Liver (tissue), 9 donors: Measurements from ENCODE around the gene C3orf52. TPM values are rescaled to one million over a fixed set of nuclear protein-coding genes. Genes with fewer than 3 reads are reported as not detected.

Experiments
- DNase-seq: peaks from one replicate; pipeline ENCODE4 v3.0.0-alpha.2; 2017; ENCODE audit warnings: low spot score
- H3K27ac ChIP-seq, 2 donors: one replicate each; pipeline ENCODE4 v1.7.0; 2013; ENCODE audit warnings: inconsistent platforms in 2 of 2, low read length in 2 of 2, control low read depth in 1 of 2, low read depth in 1 of 2, mild to moderate bottlenecking in 1 of 2
- H3K27me3 ChIP-seq, 4 donors: one replicate each; pipeline versions ENCODE4 v1.6.1 to v1.7.0; 2013; ENCODE audit warnings: low read length in 3 of 4, inconsistent platforms in 1 of 4, mild to moderate bottlenecking in 1 of 4, moderate library complexity in 1 of 4; ENCODE audit not compliant: control insufficient read depth in 4 of 4, insufficient read depth in 4 of 4
- H3K36me3 ChIP-seq, 4 donors: one replicate each; pipeline versions ENCODE4 v1.6.1 to v1.7.0; 2013; ENCODE audit warnings: low read length in 3 of 4, mild to moderate bottlenecking in 3 of 4, low read depth in 1 of 4, moderate library complexity in 1 of 4; ENCODE audit not compliant: control insufficient read depth in 4 of 4, insufficient read depth in 3 of 4
- H3K4me1 ChIP-seq, 4 donors: one replicate each; pipeline versions ENCODE4 v1.6.1 to v1.7.0; 2013; ENCODE audit warnings: low read length in 3 of 4, mild to moderate bottlenecking in 3 of 4, moderate library complexity in 1 of 4; ENCODE audit not compliant: control insufficient read depth in 4 of 4, insufficient read depth in 4 of 4
- H3K4me3 ChIP-seq, 3 donors: one replicate each; pipeline versions ENCODE4 v1.6.1 to v1.7.0; 2013; ENCODE audit warnings: low read length in 3 of 3, control low read depth in 1 of 3, low read depth in 1 of 3, mild to moderate bottlenecking in 1 of 3
- H3K9ac ChIP-seq, 2 donors: one replicate each; pipeline ENCODE4 v1.7.0; 2013; ENCODE audit warnings: low read length in 2 of 2, mild to moderate bottlenecking in 2 of 2, moderate library complexity in 2 of 2, control low read depth in 1 of 2, low read depth in 1 of 2
- H3K9me3 ChIP-seq, 4 donors: one replicate each; pipeline versions ENCODE4 v1.6.1 to v1.7.0; 2013; ENCODE audit warnings: low read length in 3 of 4; ENCODE audit not compliant: control insufficient read depth in 4 of 4
- CTCF ChIP-seq: fragments of 150-350 bp; IDR thresholded peaks from 2 replicates; pipeline ENCODE4 v1.5.1; 2017; ENCODE audit warnings: improper control_type of control experiment, low read depth, low read length; ENCODE audit not compliant: missing input control
- EGR1 ChIP-seq, 2 donors: IDR thresholded peaks; 2 replicates each; pipeline ENCODE4 v1.6.1; 2016 to 2018; ENCODE audit warnings: antibody characterized with exemption in 2 of 2, low read depth in 2 of 2
- FOXA1 ChIP-seq: IDR thresholded peaks from 2 replicates; pipeline ENCODE4 v1.6.1; 2016; ENCODE audit warnings: antibody characterized with exemption
- FOXA2 ChIP-seq: IDR thresholded peaks from 2 replicates; pipeline ENCODE4 v1.6.1; 2016; ENCODE audit warnings: antibody characterized with exemption
- JUND ChIP-seq, 2 donors: IDR thresholded peaks; 2 replicates each; pipeline ENCODE4 v1.6.1; 2016; ENCODE audit warnings: antibody characterized with exemption in 2 of 2
- NR2F2 ChIP-seq: IDR thresholded peaks from 2 replicates; pipeline ENCODE4 v1.6.1; 2016; ENCODE audit warnings: antibody characterized with exemption
- SP1 ChIP-seq: IDR thresholded peaks from 2 replicates; pipeline ENCODE4 v1.6.1; 2018; ENCODE audit warnings: antibody characterized with exemption, mild to moderate bottlenecking
- WGBS: extraction: QIAGEN DNeasy Blood & Tissue Kit; methylation state at CpG from one replicate; pipeline ENCODE4 v1.1.7; 2013; 5-methylcytosine and 5-hydroxymethylcytosine counted together
- polyA plus RNA-seq, 2 donors: library from polyadenylated mRNA; stranded (reverse) in 1 of 2; unstranded in 1 of 2; fragments of 200-250 nt in 1 of 2; fragments of >200 nt in 1 of 2; fragmentation: Nextera tagmentation in 1 of 2; extraction: Ambion mirVana in 1 of 2; gene quantifications; one replicate each; pipeline versions ENCODE4 v1.2.1 to v1.2.3, GENCODE V29; 2013 to 2015
- total RNA-seq, 2 donors: library from RNA; depleted of rRNA; stranded (reverse); fragments of >200 nt; gene quantifications; one replicate each; pipeline ENCODE4 v1.2.3, GENCODE V29; 2014
- TF ChIP-seq, protein P1 (sequence below): IDR thresholded peaks from 2 replicates; pipeline ENCODE4 v1.6.1; 2016; ENCODE audit warnings: antibody characterized with exemption
- TF ChIP-seq, protein P2 (sequence below): IDR thresholded peaks from 2 replicates; pipeline ENCODE4 v1.6.1; 2016; ENCODE audit warnings: antibody characterized with exemption, mild to moderate bottlenecking
- TF ChIP-seq, protein P3 (sequence below): IDR thresholded peaks from 2 replicates; pipeline ENCODE4 v1.6.1; 2016; ENCODE audit warnings: antibody characterized with exemption
- donor health status: healthy.
- donor health status: healthy.
- donor health status: healthy.
- donor health status: healthy.
- donor health status: healthy.

The C3orf52 gene
- total and polyA plus RNA-seq, 4 donors, result 0.10 to 1.8 (median 0.47) TPM; not detected in 1

DNA sequence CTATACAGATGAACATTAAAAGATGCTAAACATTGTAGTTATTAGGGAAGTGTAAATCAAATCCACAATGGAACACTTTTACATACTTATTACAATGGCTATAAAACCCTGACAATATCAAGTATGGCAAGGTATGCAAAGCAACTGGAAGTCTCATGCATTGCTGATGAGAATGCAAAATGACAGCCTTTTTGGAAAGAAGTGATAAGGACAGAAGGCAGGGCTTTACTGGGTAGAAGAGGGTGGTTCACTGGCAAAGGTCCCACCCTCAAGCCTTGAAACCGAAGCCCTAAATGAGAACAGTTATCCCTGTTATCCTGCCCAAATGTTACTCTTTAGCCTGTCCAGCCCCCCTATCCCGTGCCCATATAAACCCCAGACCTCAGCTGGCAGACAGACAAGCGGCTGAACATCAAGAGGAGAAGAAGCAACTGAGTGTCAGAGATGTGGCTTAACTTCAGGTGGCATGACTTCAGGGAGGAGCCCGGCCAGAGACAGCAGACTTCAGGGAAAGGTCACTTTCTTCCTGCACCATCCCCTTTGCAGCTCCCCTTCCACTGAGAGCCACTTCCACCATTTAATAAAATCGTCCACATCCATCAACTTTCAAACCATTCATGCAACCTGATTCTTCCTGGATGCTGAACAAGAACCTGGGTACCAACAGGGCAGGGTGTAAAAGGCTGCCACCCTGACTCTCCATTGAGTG, 47.6 kb downstream of the C3orf52 start:
- no peak overlapping the region for H3K4me3 ChIP-seq
- H3K27me3 ChIP-seq, result peaks cover 0 to 10% (median 2%) of the 10 kb centered on the region in 4 donors
- DNase-seq, result no peak
- H3K9me3 ChIP-seq, result no peaks in the 10 kb centered on the region
- TF ChIP-seq, protein P1, sequence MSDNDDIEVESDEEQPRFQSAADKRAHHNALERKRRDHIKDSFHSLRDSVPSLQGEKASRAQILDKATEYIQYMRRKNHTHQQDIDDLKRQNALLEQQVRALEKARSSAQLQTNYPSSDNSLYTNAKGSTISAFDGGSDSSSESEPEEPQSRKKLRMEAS, result no peak
- TF ChIP-seq EGR1 (IDR thresholded peaks at IDR 0.05; ENCODE audit: low read depth in 2 of 2), result no peak
- no peak overlapping the region for H3K9ac ChIP-seq
- H3K4me1 ChIP-seq, result no peaks in the 10 kb centered on the region
- WGBS, result 80% methylated on average over 5 of the region's 5 CpGs
- H3K36me3 ChIP-seq, result no peaks in the 10 kb centered on the region
- no peak overlapping the region for H3K27ac ChIP-seq

- H3K27ac ChIP-seq, result no peak overlapping the region
- TF ChIP-seq FOXA2 (no peak), NR2F2 (no peak), CTCF (no peak), JUND (IDR thresholded peaks at IDR 0.05) (no peak), FOXA1 (no peak), SP1 (no peak)
- TF ChIP-seq, protein P2, sequence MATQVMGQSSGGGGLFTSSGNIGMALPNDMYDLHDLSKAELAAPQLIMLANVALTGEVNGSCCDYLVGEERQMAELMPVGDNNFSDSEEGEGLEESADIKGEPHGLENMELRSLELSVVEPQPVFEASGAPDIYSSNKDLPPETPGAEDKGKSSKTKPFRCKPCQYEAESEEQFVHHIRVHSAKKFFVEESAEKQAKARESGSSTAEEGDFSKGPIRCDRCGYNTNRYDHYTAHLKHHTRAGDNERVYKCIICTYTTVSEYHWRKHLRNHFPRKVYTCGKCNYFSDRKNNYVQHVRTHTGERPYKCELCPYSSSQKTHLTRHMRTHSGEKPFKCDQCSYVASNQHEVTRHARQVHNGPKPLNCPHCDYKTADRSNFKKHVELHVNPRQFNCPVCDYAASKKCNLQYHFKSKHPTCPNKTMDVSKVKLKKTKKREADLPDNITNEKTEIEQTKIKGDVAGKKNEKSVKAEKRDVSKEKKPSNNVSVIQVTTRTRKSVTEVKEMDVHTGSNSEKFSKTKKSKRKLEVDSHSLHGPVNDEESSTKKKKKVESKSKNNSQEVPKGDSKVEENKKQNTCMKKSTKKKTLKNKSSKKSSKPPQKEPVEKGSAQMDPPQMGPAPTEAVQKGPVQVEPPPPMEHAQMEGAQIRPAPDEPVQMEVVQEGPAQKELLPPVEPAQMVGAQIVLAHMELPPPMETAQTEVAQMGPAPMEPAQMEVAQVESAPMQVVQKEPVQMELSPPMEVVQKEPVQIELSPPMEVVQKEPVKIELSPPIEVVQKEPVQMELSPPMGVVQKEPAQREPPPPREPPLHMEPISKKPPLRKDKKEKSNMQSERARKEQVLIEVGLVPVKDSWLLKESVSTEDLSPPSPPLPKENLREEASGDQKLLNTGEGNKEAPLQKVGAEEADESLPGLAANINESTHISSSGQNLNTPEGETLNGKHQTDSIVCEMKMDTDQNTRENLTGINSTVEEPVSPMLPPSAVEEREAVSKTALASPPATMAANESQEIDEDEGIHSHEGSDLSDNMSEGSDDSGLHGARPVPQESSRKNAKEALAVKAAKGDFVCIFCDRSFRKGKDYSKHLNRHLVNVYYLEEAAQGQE, result no peak
- TF ChIP-seq, protein P3, sequence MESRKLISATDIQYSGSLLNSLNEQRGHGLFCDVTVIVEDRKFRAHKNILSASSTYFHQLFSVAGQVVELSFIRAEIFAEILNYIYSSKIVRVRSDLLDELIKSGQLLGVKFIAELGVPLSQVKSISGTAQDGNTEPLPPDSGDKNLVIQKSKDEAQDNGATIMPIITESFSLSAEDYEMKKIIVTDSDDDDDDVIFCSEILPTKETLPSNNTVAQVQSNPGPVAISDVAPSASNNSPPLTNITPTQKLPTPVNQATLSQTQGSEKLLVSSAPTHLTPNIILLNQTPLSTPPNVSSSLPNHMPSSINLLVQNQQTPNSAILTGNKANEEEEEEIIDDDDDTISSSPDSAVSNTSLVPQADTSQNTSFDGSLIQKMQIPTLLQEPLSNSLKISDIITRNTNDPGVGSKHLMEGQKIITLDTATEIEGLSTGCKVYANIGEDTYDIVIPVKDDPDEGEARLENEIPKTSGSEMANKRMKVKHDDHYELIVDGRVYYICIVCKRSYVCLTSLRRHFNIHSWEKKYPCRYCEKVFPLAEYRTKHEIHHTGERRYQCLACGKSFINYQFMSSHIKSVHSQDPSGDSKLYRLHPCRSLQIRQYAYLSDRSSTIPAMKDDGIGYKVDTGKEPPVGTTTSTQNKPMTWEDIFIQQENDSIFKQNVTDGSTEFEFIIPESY, result no peak
- H3K9ac ChIP-seq, result no peak overlapping the region
- no peaks in the 10 kb centered on the region for H3K36me3 ChIP-seq
- H3K9me3 ChIP-seq, result no peaks in the 10 kb centered on the region
- WGBS, result 78% methylated on average over 8 of the region's 8 CpGs
- H3K4me3 ChIP-seq, result no peak overlapping the region
- no peaks in the 10 kb centered on the region for H3K4me1 ChIP-seq
- peaks cover 0 to 13% (median 2%) of the 10 kb centered on the region in 4 donors for H3K27me3 ChIP-seq
- DNase-seq, result no peak
Observed at GRCh38 chr3:112134335-112135124, 48.3 kb downstream of the C3orf52 start.
